Panc1 (cell line): ENCODE measurements around the gene NKX2-2. TPM values are rescaled to one million over a fixed set of nuclear protein-coding genes. Genes with fewer than 3 reads are reported as not detected.

ENCODE experiments used
- ATAC-seq: fragments of 200-7000 bp; cut with Tn5 transposase; 2 replicates; pipeline ENCODE4 v1.9.1; 2020; ENCODE audit warnings: mild to moderate bottlenecking, moderate library complexity
- Bru-seq: library from RNA; stranded (reverse); fragments of 400-500 nt; gene quantifications from one replicate; lab custom pipeline; 2021; lab: Mats Ljungman, UMichigan
- BruChase-seq, 2 experiments: library from RNA; stranded (reverse); fragments of 400-500 nt; gene quantifications; one replicate each; lab custom pipeline; 2021; lab: Mats Ljungman, UMichigan
- BruUV-seq: library from RNA; stranded (reverse); fragments of 400-500 nt; replicated peaks from 2 replicates; lab custom pipeline; 2021; lab: Mats Ljungman, UMichigan
- CTCF ChIA-PET: fragments of 300-600 bp; sonication (Branson Sonifier 250); formaldehyde crosslinking; loops from one replicate; lab custom pipeline; 2022; ENCODE audit warnings: antibody characterized with exemption; lab: Charles Lee
- POLR2A ChIA-PET: fragments of 300-600 bp; sonication (Branson Sonifier 250); formaldehyde crosslinking; loops from one replicate; lab custom pipeline; 2022; ENCODE audit warnings: antibody characterized with exemption; lab: Charles Lee
- DNase-seq: peaks from one replicate; pipeline ENCODE4 v3.0.0-alpha.2; 2010; ENCODE audit warnings: low read depth, low spot score
- H3K27ac ChIP-seq: 2 replicates; pipeline ENCODE4 v1.5.1; 2011; ENCODE audit warnings: mild to moderate bottlenecking, low read length, inconsistent platforms
- H3K27me3 ChIP-seq: fragments of 200-500 bp; sonication (Bioruptor generic); 2 replicates; pipeline ENCODE4 v1.6.0; 2014; ENCODE audit warnings: low read length, inconsistent platforms; ENCODE audit not compliant: control insufficient read depth, insufficient read depth
- H3K36me3 ChIP-seq: fragments of 200-500 bp; sonication (Bioruptor generic); 2 replicates; pipeline ENCODE4 v1.5.1; 2014; ENCODE audit warnings: inconsistent platforms, mild to moderate bottlenecking, low read length, moderate library complexity; ENCODE audit not compliant: control insufficient read depth, insufficient read depth
- H3K4me1 ChIP-seq: 2 replicates; pipeline ENCODE4 v1.5.1; 2011; ENCODE audit warnings: inconsistent platforms, mild to moderate bottlenecking, low read length, moderate library complexity; ENCODE audit not compliant: control insufficient read depth, insufficient read depth
- H3K4me3 ChIP-seq, 2 experiments: 2 replicates each; pipeline ENCODE4 v1.5.1; 2011 to 2012; ENCODE audit warnings: low read depth in 2 of 2, low read length in 2 of 2, mild to moderate bottlenecking in 2 of 2, inconsistent platforms in 1 of 2, moderate library complexity in 1 of 2
- H3K9me3 ChIP-seq: fragments of 200-500 bp; sonication (Bioruptor generic); 2 replicates; pipeline ENCODE4 v1.5.1; 2014; ENCODE audit warnings: low read depth, mild to moderate bottlenecking, inconsistent platforms, low read length, moderate library complexity; ENCODE audit not compliant: control insufficient read depth, insufficient read depth
- CTCF ChIP-seq: fragments of 450-650 bp; IDR thresholded peaks from 2 replicates; pipeline ENCODE4 v1.5.1; 2017; ENCODE audit warnings: mild to moderate bottlenecking
- POLR2AphosphoS5 ChIP-seq: IDR thresholded peaks from 2 replicates; pipeline ENCODE4 v1.6.1; 2012; ENCODE audit warnings: mild to moderate bottlenecking, low read depth, low read length, moderate library complexity
- REST ChIP-seq, 2 experiments: IDR thresholded peaks; 2 replicates each; pipeline ENCODE4 v1.6.1; 2011 to 2012; ENCODE audit warnings: low read depth in 2 of 2, control low read depth in 1 of 2, low read length in 1 of 2, mild to moderate bottlenecking in 1 of 2, moderate library complexity in 1 of 2; ENCODE audit not compliant: insufficient read depth in 1 of 2
- SIN3A ChIP-seq: IDR thresholded peaks from 2 replicates; pipeline ENCODE4 v1.6.1; 2012; ENCODE audit warnings: low read depth, mild to moderate bottlenecking, low read length, moderate library complexity, borderline replicate concordance; ENCODE audit not compliant: insufficient read depth
- TCF7L2 ChIP-seq: IDR thresholded peaks from 2 replicates; pipeline ENCODE4 v1.6.1; 2011; ENCODE audit warnings: mild to moderate bottlenecking, low read depth, low read length, inconsistent platforms
- in situ Hi-C: cut with HindIII; loops from 2 replicates; pipeline ENCODE4 v1.10.0; 2016; ENCODE audit warnings: low sequenced_read_pairs, low pct_unique_long_range_greater_than_20kb
- intact Hi-C: fragments of 100-400 bp; cut with micrococcal nuclease; formaldehyde crosslinking; loops from one replicate; pipeline ENCODE4 v1.10.0; 2022; ENCODE audit not compliant: unreplicated experiment
- long read RNA-seq: library from polyadenylated mRNA; unstranded; transcript quantifications from one replicate; pipeline ENCODE4 v2.0.0, GENCODE V29; 2021; ENCODE audit not compliant: unreplicated experiment
- polyA plus RNA-seq: library from polyadenylated mRNA; unstranded; fragments of >200 nt; gene quantifications from one replicate; pipeline ENCODE4 v1.2.1, GENCODE V29; 2012; ENCODE audit warnings: missing spikeins; ENCODE audit not compliant: insufficient read length
- total RNA-seq: library from RNA; stranded (reverse); gene quantifications from one replicate; pipeline ENCODE4 v1.2.1, GENCODE V29; 2021; ENCODE audit not compliant: unreplicated experiment

NKX2-2 gene
- not detected for total RNA-seq
- polyA plus RNA-seq = not detected
- Bru-seq, nascent RNA = not detected
- BruChase-seq, experiment 1, labeled RNA remaining after a 2-hour chase = not detected
- BruChase-seq, experiment 2, labeled RNA remaining after a 6-hour chase = not detected
- long read RNA-seq, partial matches to known transcripts = 0 of 1 reads
- long read RNA-seq, other reads (novel, unspliced or antisense) = 1 of 1 reads

GRCh38 chr20:21513881-21514540 lies at the start of gene NKX2-2:
Gene NKX2-2, minus strand, starts transcription at chr20:21514064. Its CDS starts 395 bp downstream, at chr20:21513669.
- POLR2A ChIA-PET = no interaction called here
- BruUV-seq = no TSS peak
- ATAC-seq = no peak
- intact Hi-C loops (no loop called here), in situ Hi-C loops (no loop called here)
- Histone ChIP-seq H3K27me3 (no peaks in the 10 kb centered on the region; the same call in 1 of the 2 replicates), H3K4me1 (no peaks in the 10 kb centered on the region; the same call in 1 of the 2 replicates), H3K9me3 (no peaks in the 10 kb centered on the region), H3K4me3 (peak within 1 kb of the TSS; percentile 11 to 39; a peak in 3 of 4 replicates), H3K27ac (no peak within 1 kb of the TSS), H3K36me3 (no peaks in the 10 kb centered on the region)
- no peak for TF ChIP-seq SIN3A
- TF ChIP-seq TCF7L2 = no peak
- TF ChIP-seq POLR2AphosphoS5 = no peak
- TF ChIP-seq CTCF = no peak
- TF ChIP-seq REST (IDR thresholded peaks at IDR 0.05; ENCODE audit: insufficient read depth in 1 of 2, low read depth in 2 of 2, low read length in 1 of 2) = no peak
- no peak for DNase-seq
- CTCF ChIA-PET = interaction anchor here (0.6 to 0.7 kb wide), 2 partner anchors 37 to 1594 kb away, joined by 3 to 6 read pairs; no protein-coding TSS in a partner anchor

- intact Hi-C loops = no loop called here
These were observed 48.8 kb upstream of the NKX2-2 start for GRCh38 chr20:21562656-21563055.

More at GRCh38 chr20:21562656-21563055, 48.8 kb upstream of the NKX2-2 start:
- DNase-seq = no peak
- BruUV-seq = no TSS peak
- no peak for ATAC-seq
- CTCF ChIA-PET = no interaction called here
- POLR2A ChIA-PET = no interaction called here
- no peak overlapping the region for H3K27ac ChIP-seq
- no peaks in the 10 kb centered on the region for H3K9me3 ChIP-seq
- no peaks in the 10 kb centered on the region for H3K4me1 ChIP-seq
- no peak overlapping the region for H3K4me3 ChIP-seq
- TF ChIP-seq TCF7L2 (no peak), SIN3A (no peak), POLR2AphosphoS5 (no peak), REST (IDR thresholded peaks at IDR 0.05; ENCODE audit: insufficient read depth in 1 of 2, low read depth in 2 of 2, low read length in 1 of 2) (no peak), CTCF (no peak)
- peaks cover 7% of the 10 kb centered on the region for H3K27me3 ChIP-seq
- no peaks in the 10 kb centered on the region for H3K36me3 ChIP-seq
- in situ Hi-C loops = no loop called here
